ENCODE data around the gene TRIM47.

The TRIM47 gene

DNA sequence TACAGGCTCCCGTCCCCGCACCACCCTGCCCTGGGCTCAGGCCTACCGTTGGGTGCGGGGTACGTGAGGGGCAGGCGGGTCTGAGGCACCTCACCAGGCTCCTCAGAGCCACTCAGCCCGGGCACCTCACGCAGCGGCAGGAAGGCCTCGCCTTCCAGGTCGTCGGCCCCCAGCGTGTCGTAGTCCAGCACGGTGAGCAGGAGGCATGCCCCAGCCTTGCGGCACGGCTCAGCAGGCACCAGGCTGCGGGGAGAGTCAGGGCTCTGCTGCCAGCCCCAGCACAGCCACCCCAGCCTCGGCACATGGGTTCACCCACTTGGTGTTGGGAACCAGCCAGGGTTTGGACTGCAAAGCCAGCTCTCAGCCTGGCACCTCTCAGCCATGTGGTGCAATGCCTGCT is 49.6 kb downstream of the TRIM47 start:
- Mint-ChIP-seq H3K4me1 (peaks cover 39% of the 10 kb centered on the region), H3K4me3 (no peak overlapping the region), H3K27ac (peak overlapping the region in 1 of 3 experiments; percentile 81), H3K27me3 (ENCODE audit: low read depth) (no peaks in the 10 kb centered on the region), H3K9me3 (no peaks in the 10 kb centered on the region), H3K36me3 (ENCODE audit: low read depth) (peaks cover 4% of the 10 kb centered on the region)
- TF ChIP-seq, protein P1, sequence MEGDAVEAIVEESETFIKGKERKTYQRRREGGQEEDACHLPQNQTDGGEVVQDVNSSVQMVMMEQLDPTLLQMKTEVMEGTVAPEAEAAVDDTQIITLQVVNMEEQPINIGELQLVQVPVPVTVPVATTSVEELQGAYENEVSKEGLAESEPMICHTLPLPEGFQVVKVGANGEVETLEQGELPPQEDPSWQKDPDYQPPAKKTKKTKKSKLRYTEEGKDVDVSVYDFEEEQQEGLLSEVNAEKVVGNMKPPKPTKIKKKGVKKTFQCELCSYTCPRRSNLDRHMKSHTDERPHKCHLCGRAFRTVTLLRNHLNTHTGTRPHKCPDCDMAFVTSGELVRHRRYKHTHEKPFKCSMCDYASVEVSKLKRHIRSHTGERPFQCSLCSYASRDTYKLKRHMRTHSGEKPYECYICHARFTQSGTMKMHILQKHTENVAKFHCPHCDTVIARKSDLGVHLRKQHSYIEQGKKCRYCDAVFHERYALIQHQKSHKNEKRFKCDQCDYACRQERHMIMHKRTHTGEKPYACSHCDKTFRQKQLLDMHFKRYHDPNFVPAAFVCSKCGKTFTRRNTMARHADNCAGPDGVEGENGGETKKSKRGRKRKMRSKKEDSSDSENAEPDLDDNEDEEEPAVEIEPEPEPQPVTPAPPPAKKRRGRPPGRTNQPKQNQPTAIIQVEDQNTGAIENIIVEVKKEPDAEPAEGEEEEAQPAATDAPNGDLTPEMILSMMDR (IDR thresholded peaks at IDR 0.05; ENCODE audit: unreplicated experiment in 3 of 3), result no peak

DNA sequence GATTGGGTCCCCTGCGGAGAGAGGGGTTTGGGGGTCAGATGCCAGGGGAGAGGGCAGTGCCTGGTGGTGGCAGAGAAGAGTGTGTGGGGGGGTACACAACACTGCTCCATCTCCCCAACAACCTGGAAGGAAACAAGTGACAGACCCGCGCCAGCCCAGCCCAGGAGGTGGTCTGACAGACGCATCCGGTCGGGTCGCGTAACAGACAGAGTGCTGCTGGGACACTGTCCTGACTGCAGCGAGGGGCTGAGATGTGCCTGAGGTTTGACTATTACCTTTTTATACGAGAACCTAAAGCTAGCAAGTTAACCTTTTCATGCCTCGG is 50.3 kb downstream of the TRIM47 start:
- TF ChIP-seq, protein P1 (IDR thresholded peaks at IDR 0.05; ENCODE audit: unreplicated experiment in 3 of 3), result no peak
- Mint-ChIP-seq H3K4me1 (peaks cover 34% of the 10 kb centered on the region), H3K27me3 (ENCODE audit: low read depth) (no peaks in the 10 kb centered on the region), H3K27ac (peak overlapping the region; percentile 68 to 90 (median 81)), H3K9me3 (no peaks in the 10 kb centered on the region), H3K4me3 (peak overlapping the region; percentile 43 to 63 (median 44)), H3K36me3 (ENCODE audit: low read depth) (peaks cover 4% of the 10 kb centered on the region)

DNA sequence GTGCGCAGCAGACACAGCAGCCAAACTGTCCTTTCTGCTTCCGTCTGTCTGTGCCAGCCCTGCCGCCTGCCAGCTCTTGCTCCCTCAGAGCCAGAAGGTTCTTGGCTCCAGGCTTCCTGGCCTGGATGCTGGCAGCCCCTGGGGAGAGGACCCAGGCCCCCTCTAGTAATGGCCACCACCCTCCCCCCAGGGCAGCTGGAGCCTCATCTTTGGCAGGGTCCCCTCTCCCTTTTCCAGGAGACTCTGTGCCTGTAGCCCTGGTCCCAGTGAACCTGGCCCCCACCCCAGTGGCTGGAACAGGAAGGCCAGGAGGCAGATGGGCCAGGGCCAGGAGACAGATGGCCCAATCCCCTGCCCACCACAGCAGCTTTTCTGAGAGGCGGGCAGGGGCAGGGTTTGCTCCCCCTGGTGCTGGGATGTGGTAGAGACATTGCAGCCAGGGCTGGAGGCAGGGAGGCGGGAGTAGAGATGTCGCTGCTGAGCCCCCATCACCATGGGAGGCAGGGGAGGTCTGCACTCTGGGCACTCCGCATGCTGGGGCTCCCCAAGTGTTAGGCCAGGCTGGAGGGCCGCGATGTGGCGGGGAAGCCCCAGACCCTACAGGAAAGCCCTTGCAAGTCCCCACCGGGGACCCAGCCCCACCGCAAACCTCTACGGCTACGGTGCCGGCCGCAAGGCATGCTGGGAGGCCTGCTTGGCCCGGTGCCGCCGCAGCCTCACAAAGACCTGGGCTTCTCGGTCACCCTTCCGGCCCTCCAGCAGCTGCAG is 50.9 kb downstream of the TRIM47 start:
- Mint-ChIP-seq H3K27ac (peak overlapping the region; percentile 68 to 90 (median 81)), H3K27me3 (ENCODE audit: low read depth) (no peaks in the 10 kb centered on the region), H3K4me3 (peak overlapping the region; percentile 43 to 63 (median 44)), H3K4me1 (peaks cover 31% of the 10 kb centered on the region), H3K36me3 (ENCODE audit: low read depth) (peaks cover 4% of the 10 kb centered on the region), H3K9me3 (no peaks in the 10 kb centered on the region)
- TF ChIP-seq, protein P1 (IDR thresholded peaks at IDR 0.05; ENCODE audit: unreplicated experiment in 3 of 3), result peak; percentile 60 to 80 (median 72)

DNA sequence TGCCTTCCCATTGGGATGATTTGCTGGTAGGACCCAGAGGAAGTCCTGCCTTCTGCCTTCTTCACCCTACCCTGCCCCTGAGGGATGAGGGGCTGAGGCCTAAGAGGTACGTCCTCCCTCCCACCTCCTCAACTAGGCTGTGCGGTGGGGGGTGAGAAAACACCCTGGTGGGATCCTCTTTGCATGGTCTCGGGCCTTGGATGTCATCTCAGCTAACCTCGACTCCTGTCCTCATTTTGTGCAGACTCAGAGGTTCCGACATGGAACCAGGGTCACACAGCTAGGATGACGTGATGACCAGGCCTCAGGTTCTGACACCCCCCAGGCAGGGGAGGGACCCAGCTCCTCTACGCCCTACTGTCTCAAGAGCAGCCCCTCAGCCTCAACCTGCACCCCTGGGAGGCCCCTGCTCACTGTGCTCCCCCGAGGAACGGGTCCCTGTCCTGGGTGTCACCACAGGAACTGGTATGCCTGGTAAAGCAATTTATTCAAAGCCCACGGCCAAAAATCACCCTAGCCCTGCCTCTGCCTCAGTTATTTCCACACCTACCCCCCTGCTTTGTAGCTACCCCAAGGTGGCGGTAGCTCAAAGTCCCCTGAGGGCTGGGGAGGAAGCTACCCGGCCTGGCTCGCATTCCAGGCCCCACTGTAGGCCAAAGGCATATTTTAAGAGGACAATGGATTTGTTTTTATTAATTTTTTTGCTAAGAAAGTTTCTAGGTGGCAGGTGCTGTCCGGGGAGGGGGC is 51.6 kb downstream of the TRIM47 start:
- Mint-ChIP-seq H3K27me3 (ENCODE audit: low read depth) (no peaks in the 10 kb centered on the region), H3K9me3 (no peaks in the 10 kb centered on the region), H3K36me3 (ENCODE audit: low read depth) (peaks cover 10% of the 10 kb centered on the region), H3K4me1 (peaks cover 27% of the 10 kb centered on the region), H3K27ac (peak overlapping the region; percentile 27 to 81 (median 72)), H3K4me3 (peak overlapping the region in 1 of 3 experiments; percentile 9)
- TF ChIP-seq, protein P1 (IDR thresholded peaks at IDR 0.05; ENCODE audit: unreplicated experiment in 3 of 3), result no peak

DNA sequence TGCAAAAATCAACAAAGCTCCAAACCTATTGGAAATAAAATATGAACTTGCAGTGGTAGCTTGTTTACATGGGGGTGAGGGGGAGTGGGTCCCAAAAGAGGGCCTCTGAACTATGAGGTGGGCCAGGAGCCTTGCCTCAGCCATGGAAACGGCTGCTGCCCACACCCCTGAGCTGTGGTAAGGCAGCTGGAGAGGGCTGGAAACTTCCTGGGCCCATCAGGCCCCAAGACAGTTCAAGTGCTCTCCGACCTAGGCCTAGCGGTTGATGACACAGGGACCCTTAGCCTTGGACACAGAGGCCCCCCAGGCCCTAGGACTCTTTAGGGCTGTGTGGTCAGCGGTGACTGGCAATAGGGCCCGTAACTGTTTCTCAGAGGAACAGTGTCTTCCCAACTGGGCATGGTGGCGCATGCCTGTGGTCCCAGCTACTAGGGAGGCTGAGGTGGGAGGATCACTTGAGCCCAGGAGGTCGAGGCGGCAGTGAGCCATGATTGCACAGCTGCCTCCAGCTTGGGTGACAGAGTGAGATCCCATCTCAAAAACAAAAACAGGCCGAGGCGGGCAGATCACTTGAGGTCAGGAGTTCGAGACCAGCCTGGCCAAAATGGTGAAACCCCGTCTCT is 52.5 kb downstream of the TRIM47 start:
- H3K36me3 Mint-ChIP-seq (ENCODE audit: low read depth), result peaks cover 18% of the 10 kb centered on the region
- H3K27me3 Mint-ChIP-seq (ENCODE audit: low read depth), result no peaks in the 10 kb centered on the region
- peaks cover 27% of the 10 kb centered on the region for H3K4me1 Mint-ChIP-seq
- H3K9me3 Mint-ChIP-seq, result no peaks in the 10 kb centered on the region
- TF ChIP-seq, protein P1 (IDR thresholded peaks at IDR 0.05; ENCODE audit: unreplicated experiment in 3 of 3), result no peak
- peak overlapping the region in 1 of 3 experiments; percentile 2 for H3K4me3 Mint-ChIP-seq
- peak overlapping the region; percentile 46 to 90 (median 78) for H3K27ac Mint-ChIP-seq
